Calu3 (cell line): ENCODE measurements around the gene KIZ. TPM values are rescaled to one million over a fixed set of nuclear protein-coding genes. Genes with fewer than 3 reads are reported as not detected.

Experiments
- BruUV-seq: library from RNA; stranded (reverse); fragments of 400-500 nt; replicated peaks from 2 replicates; lab custom pipeline; 2021; lab: Mats Ljungman, UMichigan
- CTCF ChIA-PET: fragments of 300-600 bp; sonication (Branson Sonifier 250); formaldehyde crosslinking; loops from one replicate; lab custom pipeline; 2022; ENCODE audit warnings: antibody characterized with exemption; lab: Charles Lee
- DNase-seq: peaks from one replicate; pipeline ENCODE4 v3.0.0; 2022
- H3K27ac Mint-ChIP-seq: one replicate; pipeline ENCODE4 v1.8.0; 2022; ENCODE audit warnings: mixed read lengths; ENCODE audit not compliant: unreplicated experiment
- H3K27me3 Mint-ChIP-seq: one replicate; pipeline ENCODE4 v1.8.0; 2022; ENCODE audit warnings: mixed read lengths; ENCODE audit not compliant: unreplicated experiment
- H3K36me3 Mint-ChIP-seq: one replicate; pipeline ENCODE4 v1.8.0; 2022; ENCODE audit warnings: mild to moderate bottlenecking, moderate library complexity, mixed read lengths; ENCODE audit not compliant: insufficient read depth, unreplicated experiment
- H3K4me1 Mint-ChIP-seq: one replicate; pipeline ENCODE4 v1.8.0; 2022; ENCODE audit warnings: mild to moderate bottlenecking, low read depth, mixed read lengths; ENCODE audit not compliant: unreplicated experiment
- H3K4me3 Mint-ChIP-seq: one replicate; pipeline ENCODE4 v1.8.0; 2022; ENCODE audit warnings: mild to moderate bottlenecking, low read depth, moderate library complexity, mixed read lengths; ENCODE audit not compliant: unreplicated experiment
- H3K9me3 Mint-ChIP-seq: one replicate; pipeline ENCODE4 v1.8.0; 2022; ENCODE audit warnings: low read depth, mixed read lengths; ENCODE audit not compliant: unreplicated experiment
- CTCF ChIP-seq: fragments of 200-600 bp; IDR thresholded peaks from one replicate; pipeline ENCODE4 v1.8.0; 2022; ENCODE audit warnings: antibody characterized with exemption; ENCODE audit not compliant: unreplicated experiment
- intact Hi-C: fragments of 100-400 bp; cut with micrococcal nuclease; formaldehyde crosslinking; loops from one replicate; pipeline ENCODE4 v1.10.0; 2022; ENCODE audit not compliant: unreplicated experiment
- total RNA-seq: library from RNA; stranded (reverse); gene quantifications from 2 replicates; pipeline ENCODE4 v1.2.3, GENCODE V29; 2022

The KIZ gene
- total RNA-seq, 1 experiment from 2014 or later = 3.3 TPM

GRCh38 chr20:21209668-21210067 lies 83.8 kb downstream of the KIZ start:
- Mint-ChIP-seq H3K36me3 (no peaks in the 10 kb centered on the region), H3K4me3 (no peak overlapping the region), H3K4me1 (no peaks in the 10 kb centered on the region), H3K9me3 (no peaks in the 10 kb centered on the region), H3K27ac (no peak overlapping the region), H3K27me3 (no peaks in the 10 kb centered on the region)
- BruUV-seq = no TSS peak
- no peak for TF ChIP-seq CTCF
- CTCF ChIA-PET = no interaction called here
- intact Hi-C loops = no loop called here
- DNase-seq = no peak

- no peaks in the 10 kb centered on the region for H3K9me3 Mint-ChIP-seq
- H3K27me3 Mint-ChIP-seq = no peaks in the 10 kb centered on the region
- BruUV-seq = no TSS peak
- intact Hi-C loops = no loop called here
- H3K4me1 Mint-ChIP-seq = no peaks in the 10 kb centered on the region
- no peak for DNase-seq
- no peak overlapping the region for H3K4me3 Mint-ChIP-seq
- no peaks in the 10 kb centered on the region for H3K36me3 Mint-ChIP-seq
- no peak for TF ChIP-seq CTCF
- CTCF ChIA-PET = no interaction called here
- H3K27ac Mint-ChIP-seq = no peak overlapping the region
Measured at GRCh38 chr20:21213691-21214090, 87.8 kb downstream of the KIZ start.

- no peaks in the 10 kb centered on the region for H3K27me3 Mint-ChIP-seq
- H3K4me3 Mint-ChIP-seq = no peak overlapping the region
- TF ChIP-seq CTCF = no peak
- H3K27ac Mint-ChIP-seq = no peak overlapping the region
- H3K4me1 Mint-ChIP-seq = no peaks in the 10 kb centered on the region
- no peak for DNase-seq
- no peaks in the 10 kb centered on the region for H3K36me3 Mint-ChIP-seq
- BruUV-seq = no TSS peak
- intact Hi-C loops = no loop called here
- CTCF ChIA-PET = no interaction called here
- no peaks in the 10 kb centered on the region for H3K9me3 Mint-ChIP-seq
Measured at GRCh38 chr20:21214431-21214830, 88.5 kb downstream of the KIZ start.

GRCh38 chr20:21219686-21220085 lies 93.8 kb downstream of the KIZ start:
- CTCF ChIA-PET = no interaction called here
- no peak for TF ChIP-seq CTCF
- Mint-ChIP-seq H3K4me3 (no peak overlapping the region), H3K27ac (no peak overlapping the region), H3K4me1 (no peaks in the 10 kb centered on the region), H3K27me3 (no peaks in the 10 kb centered on the region), H3K9me3 (no peaks in the 10 kb centered on the region), H3K36me3 (no peaks in the 10 kb centered on the region)
- DNase-seq = no peak
- intact Hi-C loops = no loop called here
- BruUV-seq = no TSS peak
